Activated T-helper 9 cell treated with anti-CD3 and anti-CD28 coated beads, Interleukin-2, amount 50 U/mL, for 16 hours (primary cell): ENCODE results near the gene HIRA.
"Not testable (repeated sequence)": the region's sequence is repeated elsewhere in the genome, so short reads cannot be mapped to it uniquely, and the experiment has no call there.

Experiments used
- DNase-seq: peaks from one replicate; pipeline ENCODE4 v3.0.0-alpha.2; 2020; ENCODE audit warnings: low read depth

HIRA gene

DNA sequence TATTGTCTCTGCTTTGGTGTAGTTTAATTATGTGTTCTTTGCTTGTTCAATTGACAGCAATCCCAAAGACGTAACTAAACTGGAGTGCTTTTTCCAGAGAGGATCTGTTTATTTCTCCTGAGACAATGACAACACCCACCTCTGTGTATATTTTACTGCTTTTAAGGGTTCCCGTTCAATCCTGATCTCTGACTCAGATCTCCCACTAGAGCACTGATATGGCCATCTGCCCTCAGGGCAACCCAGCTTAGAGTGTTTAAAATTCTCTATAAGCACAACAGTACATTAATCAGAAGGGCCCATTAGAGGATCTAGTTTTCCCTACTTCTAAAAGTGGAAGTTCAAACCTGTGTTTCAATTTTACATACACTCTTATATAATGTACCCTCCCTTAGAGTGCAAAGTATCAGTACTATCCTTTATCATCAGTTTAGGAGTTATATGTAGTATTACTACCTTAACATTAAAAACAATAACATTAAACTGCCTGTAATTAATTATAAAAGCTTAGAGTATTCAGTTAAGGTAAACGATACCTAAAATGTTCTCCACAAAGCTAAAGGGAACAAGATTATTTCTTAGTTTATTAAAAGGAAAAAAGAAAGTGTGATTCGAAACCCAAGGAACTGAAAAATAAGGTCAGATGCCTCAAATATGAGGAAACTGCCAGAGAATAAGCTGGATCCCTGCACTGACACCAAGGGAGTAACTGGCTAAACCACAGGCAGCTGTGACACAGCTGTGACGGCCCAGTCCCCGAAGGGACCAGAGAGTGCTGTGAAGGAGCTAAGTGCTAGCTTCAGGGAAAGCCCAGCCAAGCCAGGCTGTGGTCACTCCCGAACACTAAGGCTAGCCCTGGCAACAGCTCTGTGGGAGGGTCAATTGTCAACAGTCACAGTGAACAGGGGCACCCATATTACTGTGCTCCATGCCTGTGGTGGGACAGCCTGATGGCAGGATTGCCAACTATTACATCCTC, 32.2 kb upstream of the HIRA start:
- no peak for DNase-seq

DNA sequence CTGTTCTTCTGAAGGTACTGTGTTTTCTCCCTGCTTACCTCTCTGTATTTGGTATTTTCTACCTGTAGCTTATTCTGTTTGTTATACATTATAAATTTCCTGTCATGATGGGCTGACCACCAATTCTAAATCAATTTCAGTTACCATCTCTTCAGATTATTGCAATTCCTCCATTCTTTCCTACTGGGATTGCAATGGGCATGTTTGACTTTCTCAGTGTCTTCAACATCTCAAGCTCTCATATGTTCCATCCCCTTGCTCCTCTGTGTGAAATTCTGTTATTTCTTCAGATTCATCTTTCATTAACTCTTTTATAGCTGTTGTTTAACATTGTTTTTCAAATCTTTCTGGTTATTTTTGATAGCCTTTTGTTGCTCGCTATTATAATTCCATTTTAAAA, 31.5 kb upstream of the HIRA start:
- no peak for DNase-seq

DNA sequence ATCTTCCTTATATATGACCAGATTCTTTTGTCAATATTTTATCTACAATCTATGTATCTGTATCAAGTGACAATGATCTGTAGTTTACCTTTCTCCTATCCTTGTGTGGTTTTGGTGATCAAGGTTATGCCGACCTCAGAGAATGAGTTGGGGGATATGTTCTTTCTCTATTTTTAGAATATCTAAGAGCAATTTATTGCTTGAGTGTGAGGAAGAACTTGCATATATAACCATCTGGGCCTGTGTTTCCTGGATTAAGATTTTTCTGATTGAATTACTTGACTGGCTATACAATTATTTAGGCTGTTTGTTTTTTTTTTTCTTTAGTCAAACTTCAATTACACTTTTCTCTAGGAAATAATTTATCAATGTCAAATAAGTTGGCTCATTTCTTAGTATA, 30.0 kb upstream of the HIRA start:
- DNase-seq: no peak

DNA sequence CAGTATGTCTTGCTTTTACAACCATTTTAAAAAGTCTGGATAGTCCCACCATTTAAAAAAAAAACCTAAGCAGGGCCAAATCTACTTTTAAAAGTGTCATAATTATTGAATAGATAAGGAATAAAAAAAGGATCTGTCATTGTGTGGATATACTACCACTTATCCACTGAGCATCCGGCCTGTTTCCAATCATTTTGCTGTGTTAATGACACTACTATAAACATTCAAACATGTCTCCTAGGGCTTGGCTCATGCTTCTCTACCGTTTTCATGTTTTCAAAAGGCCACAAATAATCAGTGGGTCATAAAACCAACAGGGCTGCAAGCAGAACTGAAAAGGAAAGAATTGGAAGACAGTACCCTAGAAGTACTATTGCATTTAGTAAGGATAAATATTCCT, 28.5 kb upstream of the HIRA start:
- no peak for DNase-seq

GRCh38 chr22:19457828-19458428, 26.4 kb upstream of the HIRA start:
- no peak for DNase-seq

GRCh38 chr22:19456541-19456940, 25.0 kb upstream of the HIRA start:
- no peak for DNase-seq

DNA sequence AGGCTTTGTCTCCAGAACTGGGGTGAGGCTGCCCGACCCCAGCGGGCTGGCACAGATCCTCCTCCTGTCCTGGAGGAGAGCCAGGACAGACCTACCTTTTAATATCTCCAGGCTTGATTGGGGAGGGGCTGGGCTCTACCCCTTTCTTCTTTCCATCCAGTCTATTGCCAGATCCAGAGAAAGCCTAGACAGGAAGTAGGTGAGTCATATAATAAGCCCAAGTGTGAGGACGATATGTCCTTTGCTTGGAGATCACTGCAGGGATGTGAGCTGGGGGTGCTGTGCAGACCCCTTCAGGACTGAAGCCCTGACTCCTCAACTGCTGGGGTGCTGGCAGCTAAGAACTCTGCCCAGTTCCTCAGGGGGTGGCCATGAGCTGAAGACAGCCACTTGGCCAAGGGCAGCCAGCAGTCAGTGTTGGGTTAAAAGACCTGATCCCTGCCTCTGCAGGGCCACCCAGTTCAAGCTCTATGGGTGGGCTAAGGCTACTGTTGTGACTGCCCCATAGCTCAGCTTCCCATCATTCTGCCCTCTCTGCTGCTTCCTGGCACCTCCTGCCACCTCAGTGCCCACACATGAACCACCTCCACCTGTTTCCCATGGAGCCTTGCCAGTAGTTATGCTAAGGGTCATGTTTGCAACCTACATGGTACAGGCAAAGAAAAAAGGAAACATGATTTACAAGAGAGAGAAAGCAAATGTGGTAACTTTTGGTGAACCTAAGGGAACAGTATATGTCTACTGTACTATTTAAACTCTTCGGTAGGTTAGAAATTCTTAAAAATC, 24.2 kb upstream of the HIRA start:
- DNase-seq: no peak

DNA sequence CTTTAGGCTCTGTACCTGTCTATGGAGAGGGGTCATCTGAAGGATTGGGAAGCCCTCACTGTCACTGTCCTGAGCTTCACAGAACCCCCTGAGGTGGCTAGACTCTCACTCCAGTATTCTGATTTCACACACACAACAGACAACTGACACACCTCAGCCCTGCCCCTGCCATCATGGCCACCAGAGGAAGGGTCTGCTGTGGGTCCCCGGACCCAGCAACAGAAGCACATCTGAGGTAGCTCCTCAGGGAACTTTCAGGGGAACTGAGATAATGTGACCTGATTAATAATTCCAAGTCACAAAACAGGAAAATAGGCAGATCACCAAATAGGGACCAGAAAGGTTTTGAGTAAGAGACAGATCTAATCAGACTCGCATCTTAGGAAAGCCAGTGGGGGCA, 23.5 kb upstream of the HIRA start:
- DNase-seq: no peak

DNA sequence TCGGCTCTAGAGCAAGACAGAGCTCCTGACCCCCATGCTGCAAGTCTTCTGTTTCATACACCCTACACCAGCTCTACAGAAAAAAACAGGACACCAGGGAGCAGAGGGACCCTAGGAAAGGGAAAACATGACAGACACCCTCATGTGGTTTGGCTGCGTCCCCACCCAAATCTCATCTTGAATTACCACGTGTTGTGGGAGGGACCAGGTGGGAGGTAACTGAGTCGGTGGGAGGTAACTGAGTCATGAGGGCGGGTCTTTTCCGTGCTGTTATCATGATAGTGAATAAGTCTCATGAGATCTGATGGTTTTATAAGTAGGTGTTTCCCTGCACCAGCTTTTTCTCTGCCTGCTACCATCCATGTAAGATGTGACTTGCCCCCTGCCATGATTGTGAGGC, 22.6 kb upstream of the HIRA start:
- no peak for DNase-seq

GRCh38 chr22:19453718-19454117, 22.2 kb upstream of the HIRA start:
- no peak for DNase-seq

- no peak for DNase-seq
These were observed 20.0 kb upstream of the HIRA start for GRCh38 chr22:19451570-19451969.

DNA sequence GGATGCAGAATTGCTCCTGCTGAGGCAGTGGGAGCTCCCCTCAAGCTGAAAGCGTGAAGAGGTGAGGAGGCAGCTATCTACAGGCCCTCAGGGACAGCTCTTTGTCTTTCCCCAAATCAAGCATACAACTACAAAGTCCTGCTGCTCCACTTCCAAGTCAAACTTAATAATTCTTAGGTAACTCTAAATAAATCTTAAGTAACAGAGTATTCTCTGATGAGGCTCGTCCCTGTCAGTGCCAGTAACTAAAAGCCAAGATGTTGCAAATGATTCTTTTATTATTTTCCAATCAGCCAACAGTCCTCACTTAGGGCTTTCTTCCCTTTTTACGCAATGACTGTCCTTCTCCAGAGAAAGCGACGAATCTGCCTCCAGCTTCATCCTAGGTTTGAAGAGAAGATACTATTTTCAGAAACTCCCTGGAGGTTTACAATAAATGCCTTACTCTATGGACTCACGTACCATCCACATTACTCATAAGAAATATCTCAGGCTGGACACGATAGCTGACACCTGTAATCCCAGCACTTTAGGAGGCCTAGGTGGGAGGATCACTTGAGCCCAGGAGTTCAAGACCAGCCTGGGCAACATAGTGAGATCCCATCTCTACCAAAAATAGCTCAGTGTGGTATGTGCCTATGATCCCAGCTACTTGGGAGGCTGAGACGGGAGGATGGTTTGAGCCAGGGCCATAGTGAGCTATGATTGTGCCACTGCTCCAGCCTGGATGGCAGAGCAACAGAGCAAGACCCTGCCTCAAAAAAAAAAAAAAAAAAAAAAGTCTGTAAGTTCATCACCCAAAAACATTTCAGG, 19.0 kb upstream of the HIRA start:
- DNase-seq: no peak

GRCh38 chr22:19449422-19449767, 17.9 kb upstream of the HIRA start:
- DNase-seq: no peak

- peak; percentile 12 for DNase-seq
These were observed 17.3 kb upstream of the HIRA start for GRCh38 chr22:19448739-19449421.

GRCh38 chr22:19448076-19448607, 16.6 kb upstream of the HIRA start:
- no peak for DNase-seq

DNA sequence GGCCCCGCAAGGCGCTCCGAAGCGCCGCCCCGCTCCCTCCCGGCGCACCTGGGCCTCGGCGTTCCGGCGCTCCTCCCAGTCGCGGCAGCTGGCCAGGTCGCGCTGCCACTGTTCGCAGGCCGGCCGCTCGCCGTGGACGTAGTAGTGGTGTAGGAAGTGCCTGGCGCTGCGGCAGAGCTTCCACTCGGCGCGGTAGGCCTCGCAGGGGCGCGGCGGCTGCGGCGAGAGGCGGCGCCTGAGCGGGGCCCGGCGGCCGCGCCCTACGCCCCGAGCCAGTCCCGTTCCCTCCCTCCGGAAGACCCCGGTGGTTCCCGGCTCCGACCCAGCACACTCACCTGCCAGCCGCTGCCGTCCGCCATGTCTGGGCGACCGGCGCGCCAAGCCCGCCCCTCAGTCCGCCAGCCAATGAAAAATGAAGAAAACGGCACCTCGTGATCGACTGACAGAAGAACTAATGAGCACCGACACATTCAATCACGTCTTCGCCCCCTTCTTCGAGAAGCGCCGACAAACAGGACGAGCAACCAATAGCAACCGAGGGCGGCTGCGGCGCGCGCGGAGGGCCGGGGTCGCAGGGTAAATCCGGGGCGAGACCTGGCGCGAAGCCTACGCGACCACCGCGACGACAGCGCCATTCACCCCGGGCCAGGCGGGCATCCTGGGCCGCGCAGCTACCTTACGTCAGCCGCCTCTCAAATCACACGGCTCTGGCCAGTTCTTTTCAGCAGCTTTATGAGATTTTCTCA, 16.0 kb upstream of the HIRA start, which contains the start of gene C22orf39:
Gene C22orf39, minus strand, starts transcription at position 382 of the 746 bp plus-strand sequence. Its CDS starts 23 bp downstream, at position 359.
- DNase-seq: peak; percentile 81

- no peak for DNase-seq
These were observed 15.2 kb upstream of the HIRA start for GRCh38 chr22:19446603-19447329.

DNA sequence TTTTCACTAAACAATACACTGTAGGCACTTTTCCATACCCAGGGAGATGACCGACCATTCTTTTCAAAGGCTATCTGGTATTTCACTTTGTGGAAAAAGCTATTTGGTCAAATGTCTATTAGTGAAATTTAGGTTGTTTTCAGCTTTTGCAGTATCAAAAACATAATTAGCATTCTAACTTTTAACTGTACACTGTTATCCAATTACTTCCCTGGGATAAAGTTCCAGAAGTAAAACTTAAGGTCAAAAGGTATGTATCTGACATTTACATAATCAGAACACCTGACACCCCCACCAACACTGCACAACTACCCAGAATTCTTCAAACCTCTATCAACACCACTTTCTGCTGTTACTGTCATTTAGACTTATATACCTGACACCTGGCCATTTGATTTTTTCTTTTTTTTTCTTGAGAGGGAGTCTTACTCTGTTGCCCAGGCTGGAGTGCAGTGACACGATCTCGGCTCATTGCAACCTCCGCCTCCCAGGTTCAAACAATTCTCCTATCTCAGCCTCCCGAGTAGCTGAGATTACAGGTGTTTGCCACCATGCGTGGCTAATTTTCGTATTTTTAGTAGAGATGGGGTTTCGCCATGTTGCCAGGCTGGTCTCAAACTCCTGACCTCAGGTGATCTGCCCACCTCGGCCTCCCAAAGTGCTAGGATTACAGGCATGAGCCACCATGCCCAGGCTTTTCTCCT, 13.9 kb upstream of the HIRA start:
- not testable (repeated sequence) for DNase-seq
